ENCODE measurements around the gene SPTAN1. TPM values are rescaled to one million over a fixed set of nuclear protein-coding genes. Genes with fewer than 3 reads are reported as not detected.
A peak's percentile ranks its signal among the peaks of the same experiment; 100 is the strongest.
"Not testable (repeated sequence)": the region's sequence is repeated elsewhere in the genome, so short reads cannot be mapped to it uniquely, and the experiment has no call there.

Gene SPTAN1
- total RNA-seq (100 to 1,000 TPM; 384 to 504 TPM), polyA plus RNA-seq (100 to 1,000 TPM in 1 of 2 donors, 10 to 100 TPM in 1; 94.4 to 237 TPM)
- long read RNA-seq, donor 1, transcript SPTAN1-221 (5 exons, 1,503 nt), result minor isoform, 6 of 209 reads
- long read RNA-seq, donor 1, transcript SPTAN1-211 (6 exons, 1,713 nt), result major isoform, 10 of 209 reads
- long read RNA-seq, donor 1, partial matches to known transcripts, result 180 of 209 reads
- long read RNA-seq, donor 1, other reads (novel, unspliced or antisense), result 12 of 209 reads
- long read RNA-seq, donor 2, full-length matches to known transcripts, result 24 of 117 reads
- long read RNA-seq, donor 2, partial matches to known transcripts, result 78 of 117 reads
- long read RNA-seq, donor 2, other reads (novel, unspliced or antisense), result 15 of 117 reads

DNA sequence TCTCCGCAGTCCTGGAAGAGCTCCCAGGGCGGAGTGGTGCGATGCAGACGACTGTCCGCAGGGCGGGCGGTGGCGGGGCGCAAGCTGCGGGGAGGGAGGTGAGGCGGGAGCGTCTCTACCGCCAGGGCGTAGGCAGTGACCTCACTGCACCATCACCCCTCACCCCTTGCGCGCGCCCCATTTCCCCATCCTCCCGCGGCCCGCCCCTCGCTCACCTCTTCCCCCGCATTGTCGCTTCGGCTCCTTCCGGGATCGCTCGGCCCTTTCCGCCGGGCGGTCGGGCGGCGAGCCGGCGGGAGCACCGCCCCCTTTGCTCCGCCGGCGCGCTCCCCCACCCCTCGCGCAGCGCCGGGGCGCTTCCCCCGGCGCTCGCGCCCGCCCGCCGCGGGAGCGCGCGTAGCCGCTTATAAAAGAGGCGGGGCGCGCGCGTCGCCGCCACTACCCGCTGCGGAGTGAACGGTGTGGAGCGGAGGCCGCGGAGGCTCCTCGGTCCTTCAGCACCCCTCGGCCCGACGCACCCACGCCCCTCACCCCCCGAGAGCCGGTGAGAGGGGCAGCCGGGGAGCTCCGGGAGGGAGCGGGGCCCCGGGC, at the start of gene SPTAN1:
Gene SPTAN1 (plus strand): TSS at position 435 of the 591 bp plus-strand sequence. CDS start 14,154 bp downstream, outside the sequence.
- 1% methylated on average over 58 to 81 of the region's 81 CpGs for WGBS, 2 donors
- intact Hi-C loops (cut with DNase I), result loop anchor here in 1 of 2 donors (2.0 kb wide), 1 partner anchor 47 kb away; the partner anchor contains the start of gene GLE1
- peak within 1 kb of the TSS; percentile 69 to 87 for H3K27ac ChIP-seq (ENCODE audit: low read depth in 1 of 2, low read length in 2 of 2)

DNA sequence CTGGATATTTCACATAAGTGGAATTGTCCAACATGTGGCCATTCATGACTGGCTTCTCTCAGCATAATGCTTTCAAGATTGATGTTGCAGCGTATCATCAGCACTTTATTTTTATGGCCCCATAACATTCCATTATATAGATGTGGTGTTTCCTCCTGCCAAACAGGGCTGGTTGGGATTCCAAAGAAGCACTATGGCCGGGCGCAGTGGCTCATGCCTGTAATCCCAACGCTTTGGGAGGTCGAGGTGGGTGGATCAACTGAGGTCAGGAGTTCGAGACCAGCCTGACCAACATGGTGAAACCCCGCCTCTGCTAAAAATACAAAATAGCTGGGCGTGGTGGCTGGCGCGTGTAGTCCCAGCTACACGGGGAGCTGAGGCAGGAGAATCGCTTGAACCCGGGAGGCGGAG, 49.0 kb upstream of the SPTAN1 start:
- not testable (repeated sequence) for H3K9me3 ChIP-seq (ENCODE audit: control insufficient read depth, low read length); H3K4me3 ChIP-seq (ENCODE audit: low read length in 2 of 2); H3K4me1 ChIP-seq (ENCODE audit: control insufficient read depth in 1 of 2, insufficient read depth in 2 of 2, low read length in 2 of 2); H3K36me3 ChIP-seq (ENCODE audit: control insufficient read depth in 1 of 2, insufficient read depth in 2 of 2, low read length in 1 of 2); H3K27ac ChIP-seq (ENCODE audit: low read depth in 1 of 2, low read length in 2 of 2); H3K27me3 ChIP-seq (ENCODE audit: control insufficient read depth in 1 of 2, insufficient read depth in 2 of 2, low read length in 1 of 2); ATAC-seq (ENCODE audit: low FRiP score)
- DNase-seq, result peak in 1 of 2 donors; percentile 59
- intact Hi-C loops (cut with DNase I), result loop anchor here in 1 of 2 donors (5.0 kb wide), 1 partner anchor 46 kb away; the partner anchor contains the start of gene ODF2
- 36 to 45% methylated on average over 14 of the region's 14 CpGs for WGBS, 2 donors

More for the DNA sequence above, at the start of gene SPTAN1:
- peak; percentile 95 to 97 for DNase-seq
- H3K36me3 ChIP-seq (ENCODE audit: control insufficient read depth in 1 of 2, insufficient read depth in 2 of 2, low read length in 1 of 2), result no peaks in the 10 kb centered on the region
- ATAC-seq (ENCODE audit: low FRiP score), result peak; percentile 95
- H3K9me3 ChIP-seq (ENCODE audit: control insufficient read depth, low read length), result no peaks in the 10 kb centered on the region
- no peaks in the 10 kb centered on the region for H3K27me3 ChIP-seq (ENCODE audit: control insufficient read depth in 1 of 2, insufficient read depth in 2 of 2, low read length in 1 of 2)
- peaks cover 1 to 4% of the 10 kb centered on the region in 2 donors for H3K4me1 ChIP-seq (ENCODE audit: control insufficient read depth in 1 of 2, insufficient read depth in 2 of 2, low read length in 2 of 2)
- peak within 1 kb of the TSS; percentile 82 to 86 for H3K4me3 ChIP-seq (ENCODE audit: low read length in 2 of 2)

DNA sequence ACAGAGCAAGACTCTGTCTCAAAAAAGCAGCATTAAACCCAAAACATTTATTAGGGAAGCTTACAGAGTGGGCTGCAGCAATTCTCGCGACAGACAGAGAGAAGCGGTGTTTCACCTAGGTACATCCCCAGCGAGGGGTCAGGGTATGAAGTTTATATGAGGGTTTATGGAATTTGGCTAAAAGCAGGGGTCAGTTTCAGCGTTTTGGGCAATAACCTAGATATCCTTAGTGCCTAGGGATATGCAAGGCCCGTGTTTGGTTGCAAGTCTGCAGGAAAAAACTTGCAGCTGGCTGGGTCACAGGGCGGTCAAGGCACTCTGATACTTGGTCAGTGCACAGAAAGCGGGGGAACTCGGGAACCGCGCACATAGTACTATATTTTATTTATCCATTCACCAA, 48.5 kb upstream of the SPTAN1 start:
- no peak overlapping the region for H3K27ac ChIP-seq (ENCODE audit: low read depth in 1 of 2, low read length in 2 of 2)
- peaks cover 0 to 4% of the 10 kb centered on the region in 2 donors for H3K4me1 ChIP-seq (ENCODE audit: control insufficient read depth in 1 of 2, insufficient read depth in 2 of 2, low read length in 2 of 2)
- no peaks in the 10 kb centered on the region for H3K9me3 ChIP-seq (ENCODE audit: control insufficient read depth, low read length)
- ATAC-seq (ENCODE audit: low FRiP score) (no peak), DNase-seq (peak in 1 of 2 donors; percentile 70)
- 15 to 16% methylated on average over 11 of the region's 11 CpGs for WGBS, 2 donors
- H3K27me3 ChIP-seq (ENCODE audit: control insufficient read depth in 1 of 2, insufficient read depth in 2 of 2, low read length in 1 of 2), result no peaks in the 10 kb centered on the region
- H3K4me3 ChIP-seq (ENCODE audit: low read length in 2 of 2), result peak overlapping the region; percentile 36 to 41
- no peaks in the 10 kb centered on the region for H3K36me3 ChIP-seq (ENCODE audit: control insufficient read depth in 1 of 2, insufficient read depth in 2 of 2, low read length in 1 of 2)
- intact Hi-C loops (cut with DNase I), result loop anchor here (2.0 to 5.0 kb wide), 2 partner anchors 47 to 49 kb away; partner anchors contain the start of genes ODF2 (in 1 of the 2) and SPTAN1 (in 1 of the 2)

DNA sequence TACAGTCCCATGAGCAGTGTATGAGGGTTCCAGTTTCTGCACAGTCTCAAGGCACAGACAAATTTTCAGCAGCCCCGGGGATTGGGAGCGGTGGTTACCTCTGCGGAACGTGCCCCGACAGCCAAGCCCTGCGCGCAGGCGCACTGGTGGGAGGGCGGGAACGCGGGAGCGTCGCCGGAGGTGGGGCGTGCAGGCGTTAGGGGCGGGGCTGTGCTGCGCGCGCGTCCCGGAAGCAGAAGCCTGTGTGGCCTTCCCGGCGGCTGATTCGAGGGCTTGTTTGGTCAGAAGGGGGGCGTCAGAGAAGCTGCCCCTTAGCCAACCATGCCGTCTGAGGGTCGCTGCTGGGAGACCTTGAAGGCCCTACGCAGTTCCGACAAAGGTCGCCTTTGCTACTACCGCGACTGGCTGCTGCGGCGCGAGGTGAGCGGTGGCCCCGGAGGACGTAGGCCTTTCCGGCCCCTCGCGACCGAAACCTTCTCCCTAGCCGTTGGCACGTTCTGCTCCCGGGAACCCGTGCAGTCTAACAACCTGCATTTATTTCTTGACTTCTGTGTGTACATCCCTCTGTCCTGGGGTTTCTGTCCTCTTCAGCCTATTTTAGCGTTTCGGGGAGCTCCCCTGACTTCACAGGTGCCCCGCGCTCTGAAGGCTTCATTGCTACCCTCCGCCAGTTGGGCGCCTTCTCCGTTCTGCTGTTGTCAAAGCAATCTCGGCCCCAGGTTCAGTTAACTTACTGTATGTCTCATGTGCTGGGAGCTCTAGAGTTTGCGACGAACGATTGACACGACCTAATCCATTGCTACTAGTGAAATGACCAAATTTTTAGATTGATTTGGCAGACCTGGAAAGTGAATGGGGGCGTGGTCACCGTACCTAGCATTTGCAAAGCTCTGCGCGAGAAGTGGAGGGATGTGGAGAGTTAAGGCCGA, 47.6 kb upstream of the SPTAN1 start, which contains the start of gene GLE1:
Gene GLE1 (plus strand): TSS at position 235 of the 929 bp plus-strand sequence. CDS start 87 bp downstream, at position 322.
- H3K36me3 ChIP-seq (ENCODE audit: control insufficient read depth in 1 of 2, insufficient read depth in 2 of 2, low read length in 1 of 2), result no peaks in the 10 kb centered on the region
- H3K27ac ChIP-seq (ENCODE audit: low read depth in 1 of 2, low read length in 2 of 2), result peak within 1 kb of the TSS in 1 of 2 donors; percentile 66
- ATAC-seq (ENCODE audit: low FRiP score) (peak; percentile 98), DNase-seq (peak; percentile 97 to 99)
- peaks cover 0 to 4% of the 10 kb centered on the region in 2 donors for H3K4me1 ChIP-seq (ENCODE audit: control insufficient read depth in 1 of 2, insufficient read depth in 2 of 2, low read length in 2 of 2)
- H3K4me3 ChIP-seq (ENCODE audit: low read length in 2 of 2), result peak within 1 kb of the TSS; percentile 65 to 88
- no peaks in the 10 kb centered on the region for H3K27me3 ChIP-seq (ENCODE audit: control insufficient read depth in 1 of 2, insufficient read depth in 2 of 2, low read length in 1 of 2)
- intact Hi-C loops (cut with DNase I), result loop anchor here (2.0 to 5.0 kb wide), 2 partner anchors 47 to 48 kb away; partner anchors contain the start of genes ODF2 (in 1 of the 2) and SPTAN1 (in 1 of the 2)
- H3K9me3 ChIP-seq (ENCODE audit: control insufficient read depth, low read length), result no peaks in the 10 kb centered on the region
- WGBS, 2 donors, result 0% methylated on average over 63 to 64 of the region's 64 CpGs

DNA sequence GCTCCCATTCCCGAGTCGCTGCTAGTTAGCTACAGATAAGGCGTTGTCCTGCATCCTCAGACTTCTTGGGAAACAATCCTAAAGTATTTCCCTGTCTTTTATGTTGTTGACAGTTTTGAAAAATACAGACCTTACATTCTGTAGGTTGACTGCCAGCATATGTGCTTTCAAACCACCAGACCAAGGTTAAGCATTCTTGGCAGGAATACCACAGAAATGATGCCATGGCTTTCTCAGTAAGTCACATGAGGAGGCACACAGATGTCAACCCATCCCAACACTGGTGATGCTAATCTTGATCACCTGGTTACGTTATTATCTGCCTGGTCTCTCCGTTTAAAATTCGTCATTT, 47.0 kb upstream of the SPTAN1 start:
- H3K27me3 ChIP-seq (ENCODE audit: control insufficient read depth in 1 of 2, insufficient read depth in 2 of 2, low read length in 1 of 2), result no peaks in the 10 kb centered on the region
- no peaks in the 10 kb centered on the region for H3K9me3 ChIP-seq (ENCODE audit: control insufficient read depth, low read length)
- ATAC-seq (ENCODE audit: low FRiP score), result no peak
- no peaks in the 10 kb centered on the region for H3K36me3 ChIP-seq (ENCODE audit: control insufficient read depth in 1 of 2, insufficient read depth in 2 of 2, low read length in 1 of 2)
- peaks cover 0 to 4% of the 10 kb centered on the region in 2 donors for H3K4me1 ChIP-seq (ENCODE audit: control insufficient read depth in 1 of 2, insufficient read depth in 2 of 2, low read length in 2 of 2)
- 27 to 29% methylated on average over 6 of the region's 6 CpGs for WGBS, 2 donors
- peak overlapping the region; percentile 65 to 88 for H3K4me3 ChIP-seq (ENCODE audit: low read length in 2 of 2)
- no peak for DNase-seq
- H3K27ac ChIP-seq (ENCODE audit: low read depth in 1 of 2, low read length in 2 of 2), result no peak overlapping the region
- intact Hi-C loops (cut with DNase I), result loop anchor here in 1 of 2 donors (2.0 kb wide), 1 partner anchor 47 kb away; the partner anchor contains the start of gene SPTAN1

DNA sequence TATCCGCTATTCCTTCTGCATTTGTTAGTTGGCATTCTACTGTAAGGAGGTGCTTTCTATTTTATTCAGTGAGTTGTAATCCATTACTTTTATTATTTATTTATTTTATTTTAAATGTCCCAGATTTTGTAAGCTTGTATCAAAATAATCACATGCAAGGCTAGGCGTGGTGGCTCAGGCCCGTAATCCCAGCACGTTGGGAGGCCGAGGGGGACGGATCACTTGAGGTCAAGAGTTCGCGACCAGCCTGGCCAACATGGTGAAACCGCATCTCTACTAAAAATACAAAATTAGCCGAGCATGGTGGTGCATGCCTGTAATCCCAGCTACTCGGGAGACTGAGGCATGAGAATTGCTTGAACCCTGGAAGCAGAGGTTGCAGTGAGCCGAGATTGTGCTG, 46.5 kb upstream of the SPTAN1 start:
- H3K9me3 ChIP-seq (ENCODE audit: control insufficient read depth, low read length); H3K36me3 ChIP-seq (ENCODE audit: control insufficient read depth in 1 of 2, insufficient read depth in 2 of 2, low read length in 1 of 2); ATAC-seq (ENCODE audit: low FRiP score); H3K4me1 ChIP-seq (ENCODE audit: control insufficient read depth in 1 of 2, insufficient read depth in 2 of 2, low read length in 2 of 2); H3K27ac ChIP-seq (ENCODE audit: low read depth in 1 of 2, low read length in 2 of 2); H3K27me3 ChIP-seq (ENCODE audit: control insufficient read depth in 1 of 2, insufficient read depth in 2 of 2, low read length in 1 of 2); H3K4me3 ChIP-seq (ENCODE audit: low read length in 2 of 2): not testable (repeated sequence)
- WGBS, 2 donors, result 83 to 88% methylated on average over 12 of the region's 12 CpGs
- intact Hi-C loops (cut with DNase I), result loop anchor here in 1 of 2 donors (2.0 kb wide), 1 partner anchor 47 kb away; the partner anchor contains the start of gene SPTAN1
- DNase-seq, result peak in 1 of 2 donors; percentile 39

DNA sequence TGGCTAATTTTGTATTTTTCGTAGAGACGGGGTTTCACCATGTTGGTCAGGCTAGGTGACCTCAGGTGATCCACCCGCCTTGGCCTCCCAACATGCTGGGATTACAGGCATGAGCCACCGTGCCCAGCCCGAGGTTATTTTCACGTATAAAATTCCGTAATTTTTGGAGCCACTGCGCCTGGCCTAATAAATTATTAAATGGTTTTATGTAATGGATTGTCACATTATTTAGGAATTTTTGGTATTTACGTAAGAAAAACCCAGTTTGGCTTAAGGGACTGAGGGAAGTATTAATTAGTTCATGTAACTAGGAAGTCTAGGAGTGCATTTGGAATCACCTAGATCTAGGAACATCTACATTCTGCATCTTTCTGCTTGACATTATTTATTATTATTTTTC, 39.6 kb upstream of the SPTAN1 start:
- DNase-seq (no peak), ATAC-seq (ENCODE audit: low FRiP score) (no peak)
- no peak overlapping the region for H3K27ac ChIP-seq (ENCODE audit: low read depth in 1 of 2, low read length in 2 of 2)
- H3K27me3 ChIP-seq (ENCODE audit: control insufficient read depth in 1 of 2, insufficient read depth in 2 of 2, low read length in 1 of 2), result no peaks in the 10 kb centered on the region
- intact Hi-C loops (cut with DNase I), result no loop called here
- H3K4me1 ChIP-seq (ENCODE audit: control insufficient read depth in 1 of 2, insufficient read depth in 2 of 2, low read length in 2 of 2), result no peaks in the 10 kb centered on the region
- no peak overlapping the region for H3K4me3 ChIP-seq (ENCODE audit: low read length in 2 of 2)
- peaks cover 2 to 4% of the 10 kb centered on the region in 2 donors for H3K36me3 ChIP-seq (ENCODE audit: control insufficient read depth in 1 of 2, insufficient read depth in 2 of 2, low read length in 1 of 2)
- 88 to 91% methylated on average over 9 of the region's 9 CpGs for WGBS, 2 donors
- no peaks in the 10 kb centered on the region for H3K9me3 ChIP-seq (ENCODE audit: control insufficient read depth, low read length)

DNA sequence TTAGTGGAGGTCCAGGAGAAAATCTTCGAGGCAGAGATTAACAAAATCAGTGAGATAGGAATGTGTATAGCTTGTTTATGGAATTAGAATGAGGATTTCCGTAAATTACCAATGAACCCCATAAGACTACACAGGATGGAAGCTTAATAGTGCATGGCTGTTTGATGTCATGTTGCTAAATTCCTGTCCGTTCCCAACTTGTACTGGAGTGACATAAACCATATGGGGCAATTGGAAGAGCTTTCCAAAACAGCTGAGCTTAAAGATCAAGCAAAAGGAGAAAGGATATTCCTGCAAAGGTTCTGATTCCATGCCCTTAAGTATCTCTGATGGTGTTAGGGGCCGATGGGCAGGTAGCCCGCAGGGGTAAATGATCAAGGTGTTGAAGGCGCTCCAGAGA, 30.4 kb upstream of the SPTAN1 start:
- H3K4me1 ChIP-seq (ENCODE audit: control insufficient read depth in 1 of 2, insufficient read depth in 2 of 2, low read length in 2 of 2), result no peaks in the 10 kb centered on the region
- H3K27ac ChIP-seq (ENCODE audit: low read depth in 1 of 2, low read length in 2 of 2), result no peak overlapping the region
- H3K4me3 ChIP-seq (ENCODE audit: low read length in 2 of 2), result no peak overlapping the region
- WGBS, 2 donors, result 93 to 95% methylated on average over 6 of the region's 6 CpGs
- no peaks in the 10 kb centered on the region for H3K27me3 ChIP-seq (ENCODE audit: control insufficient read depth in 1 of 2, insufficient read depth in 2 of 2, low read length in 1 of 2)
- H3K9me3 ChIP-seq (ENCODE audit: control insufficient read depth, low read length), result no peaks in the 10 kb centered on the region
- intact Hi-C loops (cut with DNase I), result no loop called here
- H3K36me3 ChIP-seq (ENCODE audit: control insufficient read depth in 1 of 2, insufficient read depth in 2 of 2, low read length in 1 of 2), result peaks cover 5 to 6% of the 10 kb centered on the region in 2 donors
- DNase-seq, result no peak
- no peak for ATAC-seq (ENCODE audit: low FRiP score)

Data from aorta (tissue), 5 donors.